NCI-H774 (cell line): ENCODE data around the gene PRR14L.
A peak's percentile ranks its signal among the peaks of the same experiment; 100 is the strongest.
"Not testable (repeated sequence)": the region's sequence is repeated elsewhere in the genome, so short reads cannot be mapped to it uniquely, and the experiment has no call there.

ENCODE experiments used
- DNase-seq: peaks from one replicate; lab custom pipeline; 2025; lab: John Stamatoyannopoulos, UW

Gene PRR14L

GRCh38 chr22:31681349-31682345, 68.3 kb downstream of the PRR14L start:
- no peak for DNase-seq

- DNase-seq: no peak
Measured at GRCh38 chr22:31680861-31681341, 69.0 kb downstream of the PRR14L start.

GRCh38 chr22:31678748-31679147, 71.2 kb downstream of the PRR14L start:
- no peak for DNase-seq

- no peak for DNase-seq
Measured at GRCh38 chr22:31676700-31677099, 73.2 kb downstream of the PRR14L start.

- not testable (repeated sequence) for DNase-seq
Measured at GRCh38 chr22:31674219-31674618, 75.7 kb downstream of the PRR14L start.

GRCh38 chr22:31668849-31669248, 81.1 kb downstream of the PRR14L start:
- not testable (repeated sequence) for DNase-seq

GRCh38 chr22:31662668-31663037, 87.3 kb downstream of the PRR14L start:
- no peak for DNase-seq

- DNase-seq: peak; percentile 89
Measured at GRCh38 chr22:31661851-31662667, 87.9 kb downstream of the PRR14L start, which contains the start of gene PISD. PISD (minus strand) TSS chr22:31662215; CDS start chr22:31662208, 7 bp downstream.

GRCh38 chr22:31660860-31661341, 89.0 kb downstream of the PRR14L start:
- DNase-seq: not testable (repeated sequence)

GRCh38 chr22:31659246-31659645, 90.7 kb downstream of the PRR14L start:
- no peak for DNase-seq

- no peak for DNase-seq
Measured at GRCh38 chr22:31654408-31654807, 95.5 kb downstream of the PRR14L start.

GRCh38 chr22:31653944-31654343, 96.0 kb downstream of the PRR14L start:
- DNase-seq: no peak

- peak; percentile 0 for DNase-seq
Measured at GRCh38 chr22:31652911-31653684, 96.8 kb downstream of the PRR14L start.

- no peak for DNase-seq
Measured at GRCh38 chr22:31652088-31652487, 97.8 kb downstream of the PRR14L start.

- no peak for DNase-seq
Measured at GRCh38 chr22:31651664-31652063, 98.3 kb downstream of the PRR14L start.

- DNase-seq: no peak
Measured at GRCh38 chr22:31650391-31650790, 99.5 kb downstream of the PRR14L start.

GRCh38 chr22:31647523-31648320, 102.2 kb downstream of the PRR14L start:
- DNase-seq: no peak

- DNase-seq: no peak
Measured at GRCh38 chr22:31647066-31647465, 102.9 kb downstream of the PRR14L start.

GRCh38 chr22:31646186-31647019, 103.5 kb downstream of the PRR14L start:
- no peak for DNase-seq
